DMS79 (cell line): ENCODE measurements around the gene DNAL4.

Experiments
- DNase-seq: peaks from one replicate; lab custom pipeline; 2025; lab: John Stamatoyannopoulos, UW

The DNAL4 gene

DNA sequence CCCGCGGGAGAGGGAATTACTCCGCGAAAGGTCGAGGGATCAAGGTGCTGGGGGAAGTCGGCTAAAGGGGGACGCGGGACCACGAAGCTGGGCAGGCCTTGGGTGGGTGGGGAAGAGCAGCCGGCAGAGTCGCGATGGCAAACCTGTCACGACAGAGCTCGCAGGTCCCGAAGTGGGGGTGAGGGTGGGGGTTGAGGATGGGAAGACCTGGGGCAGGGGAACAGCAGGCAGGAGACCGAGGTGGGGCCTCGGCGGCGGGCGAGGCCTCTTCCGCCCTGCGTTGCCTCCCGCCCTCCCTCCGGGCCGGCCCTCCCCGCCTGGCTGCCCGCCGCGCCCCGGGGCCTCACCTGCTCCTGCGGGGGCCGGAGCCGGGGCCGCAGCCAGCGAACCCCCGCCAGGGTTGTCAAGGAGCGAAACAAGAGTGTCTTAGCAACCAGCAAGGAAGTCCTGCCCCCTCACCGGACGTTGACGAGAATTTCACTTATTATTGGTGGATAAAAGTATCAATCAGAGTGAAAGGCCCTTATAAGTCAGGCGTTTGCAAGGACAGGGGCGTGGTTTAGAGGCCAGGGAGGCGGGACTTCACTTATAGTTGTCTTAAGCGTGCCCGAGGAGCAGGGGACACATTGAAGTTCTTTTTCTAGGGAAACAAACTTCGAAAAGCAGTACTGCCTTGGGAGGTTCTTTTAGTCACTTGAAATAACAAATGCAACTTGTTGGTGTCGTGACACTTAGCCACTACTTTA lies at the start of gene DNAL4:
DNAL4 (minus strand) TSS at position 423 of the 746 bp plus-strand sequence. CDS start 11,412 bp downstream, outside the sequence.
- DNase-seq, result peak; percentile 72

DNA sequence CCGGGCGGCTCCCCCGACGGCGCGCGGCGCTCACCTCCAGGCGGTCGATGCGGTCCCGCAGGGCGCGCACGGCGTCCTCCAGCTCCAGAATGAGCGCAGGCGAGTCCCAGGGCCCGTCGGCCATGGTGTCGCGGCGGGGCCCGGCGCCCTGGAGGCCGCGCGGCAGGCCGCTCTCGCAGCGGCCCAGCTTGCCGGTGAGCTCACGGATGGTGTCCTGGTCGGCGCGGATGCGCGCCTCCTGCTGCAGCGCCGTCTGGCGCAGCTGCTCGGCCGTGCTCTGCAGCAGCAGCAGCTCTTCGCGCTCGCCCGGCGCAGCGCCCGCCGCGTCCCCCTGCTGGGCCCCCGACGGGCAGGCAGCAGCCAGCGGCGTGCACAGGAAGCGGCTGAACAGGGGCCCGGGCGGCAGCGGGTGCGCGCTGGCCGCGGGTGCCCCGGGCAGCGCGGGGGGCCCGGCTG lies 49.3 kb upstream of the DNAL4 start:
- DNase-seq, result no peak

DNA sequence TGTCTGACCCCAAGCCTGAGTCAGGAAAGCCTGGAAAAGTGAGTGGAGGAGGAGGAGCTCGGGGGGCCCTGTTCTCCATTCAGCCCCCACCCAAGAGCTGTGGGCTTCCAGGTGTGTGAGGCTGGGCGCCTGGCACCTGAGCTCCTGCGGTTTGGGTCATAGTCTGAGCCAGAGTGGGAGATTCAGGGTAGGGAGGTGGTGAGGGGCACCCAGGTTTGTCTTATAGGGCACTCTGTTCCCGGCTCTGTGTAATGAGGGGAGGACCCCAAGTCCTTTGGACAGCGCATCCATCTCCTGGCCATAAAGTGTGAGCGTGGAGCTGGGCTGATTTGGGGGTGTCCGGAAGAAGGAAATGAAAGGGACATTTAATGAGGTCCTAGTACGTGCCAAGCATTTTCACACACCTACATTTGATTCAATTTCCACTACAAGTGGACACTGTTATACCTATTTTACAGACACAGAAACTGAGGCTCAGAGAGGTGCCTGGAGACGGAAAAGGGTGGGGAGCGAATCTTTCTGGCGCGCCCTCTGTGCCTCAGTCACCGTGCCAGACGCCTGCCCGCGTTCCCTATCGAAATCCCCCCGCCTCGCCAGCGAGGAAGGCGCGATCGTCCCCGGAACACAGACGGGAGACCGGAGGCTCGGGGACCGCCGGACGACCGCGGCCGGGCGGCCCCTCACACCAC lies 48.7 kb upstream of the DNAL4 start:
- DNase-seq, result no peak

- no peak for DNase-seq
These were observed 47.7 kb upstream of the DNAL4 start for GRCh38 chr22:38841635-38842034.

DNA sequence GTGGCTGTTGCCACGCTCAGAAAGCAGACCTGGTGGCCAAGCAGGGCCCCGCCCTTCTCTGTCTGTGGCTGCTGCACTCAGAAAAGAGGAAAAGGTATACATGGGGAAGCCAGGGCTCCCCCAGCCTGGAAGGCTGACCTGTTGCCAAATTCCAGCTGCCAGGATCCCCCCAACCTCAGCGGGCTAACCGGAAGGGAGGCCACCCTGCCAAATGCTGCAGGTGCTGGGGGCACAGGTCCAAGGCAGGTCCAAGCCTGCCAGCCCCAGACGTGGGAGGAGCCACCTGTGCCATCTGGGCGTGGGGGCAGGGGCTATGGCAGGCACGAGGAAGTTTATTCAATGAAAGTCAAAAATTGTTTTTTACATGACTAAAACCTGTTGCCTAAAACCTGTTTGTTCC lies 47.3 kb upstream of the DNAL4 start:
- DNase-seq, result no peak

DNA sequence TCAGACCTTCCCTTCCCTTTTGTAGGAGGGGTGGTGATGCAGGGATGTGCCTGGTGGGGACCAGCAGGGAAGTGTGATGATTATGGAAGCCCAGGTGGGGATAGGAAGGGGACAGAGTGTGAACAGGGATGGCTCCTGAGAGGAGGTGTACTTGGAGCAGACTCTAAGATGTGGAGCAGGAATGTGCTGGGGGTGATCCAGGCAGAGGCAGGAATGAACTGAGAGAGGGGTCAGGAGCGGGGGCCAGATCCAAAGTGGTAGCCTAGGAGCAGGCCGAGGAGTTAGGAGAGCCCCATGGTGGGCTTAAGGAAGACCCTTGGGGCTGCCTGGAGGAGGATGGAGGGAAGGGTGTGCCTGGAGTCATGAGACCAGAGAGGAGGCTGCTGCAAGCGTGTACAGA lies 46.2 kb upstream of the DNAL4 start:
- DNase-seq, result no peak

DNA sequence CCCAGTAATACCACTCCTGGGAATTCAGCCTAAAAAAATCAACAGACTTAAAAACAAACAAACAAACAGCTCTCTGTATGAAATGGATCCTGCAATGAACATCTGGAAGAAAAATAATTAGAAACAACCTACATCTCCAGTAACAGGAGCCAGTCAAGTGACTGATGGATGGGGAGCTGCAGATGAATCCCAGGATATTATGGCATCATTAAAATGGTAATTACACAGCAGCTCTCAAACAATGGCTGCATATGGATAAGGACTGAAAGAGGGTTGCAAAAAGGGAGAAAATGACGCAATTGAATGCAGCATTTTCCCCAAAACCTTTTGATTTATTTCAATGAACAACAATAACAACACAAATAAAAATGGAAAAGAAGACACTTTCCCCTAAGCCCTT lies 45.7 kb upstream of the DNAL4 start:
- no peak for DNase-seq

DNA sequence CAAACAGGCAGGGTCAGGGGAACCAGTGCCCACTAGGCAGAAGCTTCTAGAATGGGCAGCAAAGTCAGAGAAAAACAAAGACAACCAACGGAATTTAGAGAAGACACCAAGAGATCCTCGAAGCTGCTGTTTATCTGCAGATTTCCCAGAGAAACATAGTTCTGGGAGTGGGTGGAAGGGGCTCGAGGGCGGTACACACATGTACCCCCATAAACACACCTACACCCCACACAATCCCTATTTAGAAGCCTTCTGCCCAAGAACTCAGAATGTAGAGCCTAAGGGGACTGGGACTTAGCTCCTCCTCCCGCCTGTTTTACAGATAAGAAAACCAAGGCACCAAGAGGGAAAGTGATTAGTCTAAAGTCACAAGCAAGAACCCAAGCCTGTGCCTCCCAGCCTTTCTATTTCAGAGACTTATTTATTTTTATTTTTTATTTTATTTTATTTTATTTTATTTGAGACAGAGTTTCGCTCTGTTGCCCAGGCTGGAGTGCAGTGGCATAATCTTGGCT lies 43.5 kb upstream of the DNAL4 start:
- DNase-seq, result no peak

- DNase-seq, result no peak
These were observed 42.0 kb upstream of the DNAL4 start for GRCh38 chr22:38835888-38836301.

GRCh38 chr22:38834991-38835390 lies 41.0 kb upstream of the DNAL4 start:
- no peak for DNase-seq

GRCh38 chr22:38834215-38834953 lies 40.4 kb upstream of the DNAL4 start:
- no peak for DNase-seq

DNA sequence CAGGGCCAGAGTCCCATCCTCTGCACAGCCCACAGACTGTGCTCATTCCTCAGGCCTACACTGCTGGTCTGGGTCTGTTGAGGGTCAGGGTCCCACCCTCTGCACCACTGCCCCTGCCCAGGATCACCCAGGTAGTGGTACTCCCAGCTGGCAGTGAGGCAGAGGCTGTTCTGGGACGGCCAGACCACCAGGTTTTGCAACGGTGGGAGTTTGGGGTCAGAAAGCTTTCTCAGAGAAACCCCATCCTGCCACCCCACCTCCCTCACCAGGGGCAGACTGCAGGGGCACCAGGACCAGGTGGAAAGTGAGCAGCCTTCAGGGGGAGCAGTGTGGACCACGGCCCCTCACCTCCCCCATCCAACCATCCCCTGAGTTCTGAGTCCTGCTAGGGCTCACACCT lies 39.1 kb upstream of the DNAL4 start:
- DNase-seq, result no peak

- DNase-seq, result no peak
These were observed 38.3 kb upstream of the DNAL4 start for GRCh38 chr22:38832005-38832978.

- no peak for DNase-seq
These were observed 37.4 kb upstream of the DNAL4 start for GRCh38 chr22:38831166-38831945.

- no peak for DNase-seq
These were observed 36.8 kb upstream of the DNAL4 start for GRCh38 chr22:38830845-38831108.

DNA sequence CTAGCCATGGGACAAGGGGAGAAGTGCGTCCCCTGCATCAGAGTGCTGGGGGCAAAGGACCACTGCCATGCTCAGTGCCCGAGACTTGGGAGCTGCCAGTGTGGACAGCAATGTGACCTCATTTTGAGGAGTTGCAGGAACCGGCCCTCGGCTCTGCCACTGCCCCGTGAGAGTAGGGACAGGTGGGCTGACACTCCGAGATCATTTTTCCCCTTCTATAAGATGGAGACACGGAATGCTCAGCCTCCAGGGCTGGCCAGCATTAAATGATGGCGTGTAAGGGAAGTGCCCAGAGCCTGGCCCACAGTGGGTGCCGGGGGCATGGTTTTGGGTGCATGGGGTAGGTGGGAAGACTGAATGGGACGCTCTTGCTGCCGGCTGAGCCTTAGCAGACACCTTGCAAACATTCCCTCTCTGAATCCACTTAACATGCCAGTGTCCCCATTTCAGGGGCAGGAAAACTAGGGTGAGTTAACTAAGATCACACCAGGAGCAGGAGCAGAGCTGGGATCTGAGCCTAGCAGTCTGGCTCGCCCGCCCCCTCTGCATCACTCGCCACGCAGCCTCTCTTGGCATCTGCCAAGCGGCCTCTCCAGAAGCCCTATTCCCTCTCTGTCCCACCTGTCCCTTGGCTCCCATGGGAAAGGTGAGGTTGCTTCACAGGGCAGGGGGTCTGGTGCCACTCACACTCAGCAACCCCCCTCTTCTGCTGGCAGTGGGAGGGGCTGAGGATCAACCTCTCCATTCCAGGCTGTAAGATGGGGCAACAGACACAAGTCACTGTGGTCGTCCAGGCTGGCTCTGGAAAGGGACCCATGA lies 36.3 kb upstream of the DNAL4 start:
- DNase-seq, result no peak

- no peak for DNase-seq
These were observed 35.5 kb upstream of the DNAL4 start for GRCh38 chr22:38829485-38829884.

- no peak for DNase-seq
These were observed 34.8 kb upstream of the DNAL4 start for GRCh38 chr22:38828616-38829205.

DNA sequence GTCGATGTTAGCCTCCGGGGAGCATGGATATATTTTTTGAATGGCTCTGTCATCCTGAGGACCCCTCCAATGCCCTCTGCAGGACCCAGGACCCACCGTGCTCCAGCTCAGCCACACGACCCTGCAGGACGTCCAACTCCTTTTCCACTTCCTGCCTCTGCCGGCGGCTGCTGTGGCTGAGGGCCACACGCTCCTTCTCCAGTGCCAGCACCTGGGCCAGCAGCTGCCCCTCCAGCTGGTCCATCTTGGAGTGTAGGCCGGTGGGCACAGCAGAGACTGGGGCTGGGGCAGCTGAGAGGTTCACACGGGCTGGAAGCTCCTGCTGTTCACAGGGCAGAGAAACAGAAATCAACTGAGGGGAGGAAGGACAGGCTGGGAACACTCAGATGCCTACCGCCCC lies 34.2 kb upstream of the DNAL4 start:
- no peak for DNase-seq

GRCh38 chr22:38827510-38827909 lies 33.6 kb upstream of the DNAL4 start:
- DNase-seq, result no peak
